DND-41 (cell line): Measurements from ENCODE around the gene PKDCC.

Experiments used
- ATAC-seq: fragments of 200-7000 bp; cut with Tn5 transposase; 3 replicates; pipeline ENCODE4 v1.9.1; 2021; ENCODE audit warnings: low read depth; ENCODE audit not compliant: insufficient read depth
- DNase-seq: peaks from one replicate; pipeline ENCODE4 v3.0.0-alpha.2; 2020
- H2AFZ ChIP-seq: 2 replicates; pipeline ENCODE4 v1.6.0; 2012; ENCODE audit warnings: low read depth, low read length
- H3K27ac ChIP-seq: 2 replicates; pipeline ENCODE4 v1.5.1; 2012; ENCODE audit warnings: low read length, inconsistent platforms
- H3K27me3 ChIP-seq: fragments of 200-600 bp; sonication (generic); 2 replicates; pipeline ENCODE4 v1.6.0; 2012; ENCODE audit warnings: low read length, mild to moderate bottlenecking, inconsistent platforms; ENCODE audit not compliant: insufficient read depth, poor library complexity
- H3K36me3 ChIP-seq: 2 replicates; pipeline ENCODE4 v1.5.1; 2012; ENCODE audit warnings: low read length, inconsistent platforms; ENCODE audit not compliant: insufficient read depth
- H3K4me1 ChIP-seq: 2 replicates; pipeline ENCODE4 v1.5.1; 2012; ENCODE audit warnings: mild to moderate bottlenecking, low read length; ENCODE audit not compliant: insufficient read depth
- H3K4me2 ChIP-seq: 2 replicates; pipeline ENCODE4 v1.6.0; 2012; ENCODE audit warnings: mild to moderate bottlenecking, moderate library complexity, low read length, inconsistent platforms; ENCODE audit not compliant: insufficient read depth
- H3K4me3 ChIP-seq, 2 experiments: fragments of 200-600 bp in 1 of 2; shearing (Covaris generic) in 1 of 2; 2 replicates each; pipeline ENCODE4 v1.5.1; 2012 to 2016; ENCODE audit warnings: inconsistent platforms in 2 of 2, low read length in 2 of 2, mild to moderate bottlenecking in 2 of 2, low read depth in 1 of 2, moderate library complexity in 1 of 2
- H3K79me2 ChIP-seq: 2 replicates; pipeline ENCODE4 v1.6.0; 2012; ENCODE audit warnings: low read length, inconsistent platforms; ENCODE audit not compliant: insufficient read depth
- H3K9ac ChIP-seq: 2 replicates; pipeline ENCODE4 v1.6.0; 2012; ENCODE audit warnings: low read depth, mild to moderate bottlenecking, inconsistent platforms, low read length, moderate library complexity
- H3K9me3 ChIP-seq: 2 replicates; pipeline ENCODE4 v1.5.1; 2012; ENCODE audit warnings: low read length, moderate library complexity, mild to moderate bottlenecking, inconsistent platforms; ENCODE audit not compliant: insufficient read depth, severe bottlenecking
- H4K20me1 ChIP-seq: 2 replicates; pipeline ENCODE4 v1.6.0; 2012; ENCODE audit warnings: low read length; ENCODE audit not compliant: insufficient read depth
- CTCF ChIP-seq: IDR thresholded peaks from 2 replicates; pipeline ENCODE4 v1.5.1; 2012; ENCODE audit warnings: borderline replicate concordance, low read length, moderate library complexity, mild to moderate bottlenecking; ENCODE audit not compliant: poor library complexity, severe bottlenecking; ENCODE audit errors: extremely low read depth
- EZH2 ChIP-seq: IDR thresholded peaks from 3 replicates; pipeline ENCODE4 v1.6.1; 2012; ENCODE audit warnings: borderline replicate concordance, low read depth, mild to moderate bottlenecking, moderate library complexity, low read length, inconsistent platforms; ENCODE audit not compliant: severe bottlenecking

Gene PKDCC

GRCh38 chr2:42041377-42042127, 6.3 kb upstream of the PKDCC start:
- H3K79me2 ChIP-seq = no peaks in the 10 kb centered on the region
- DNase-seq (no peak), ATAC-seq (no peak)
- TF ChIP-seq EZH2 = no peak
- no peak for TF ChIP-seq CTCF
- no peak overlapping the region for H3K4me3 ChIP-seq
- no peaks in the 10 kb centered on the region for H3K4me1 ChIP-seq
- H3K9me3 ChIP-seq = no peaks in the 10 kb centered on the region
- no peak overlapping the region for H3K4me2 ChIP-seq
- H3K27ac ChIP-seq = no peak overlapping the region
- peaks cover 9% of the 10 kb centered on the region for H3K27me3 ChIP-seq
- H4K20me1 ChIP-seq = no peaks in the 10 kb centered on the region
- no peaks in the 10 kb centered on the region for H3K36me3 ChIP-seq
- no peak overlapping the region for H2AFZ ChIP-seq
- H3K9ac ChIP-seq = no peak overlapping the region

DNA sequence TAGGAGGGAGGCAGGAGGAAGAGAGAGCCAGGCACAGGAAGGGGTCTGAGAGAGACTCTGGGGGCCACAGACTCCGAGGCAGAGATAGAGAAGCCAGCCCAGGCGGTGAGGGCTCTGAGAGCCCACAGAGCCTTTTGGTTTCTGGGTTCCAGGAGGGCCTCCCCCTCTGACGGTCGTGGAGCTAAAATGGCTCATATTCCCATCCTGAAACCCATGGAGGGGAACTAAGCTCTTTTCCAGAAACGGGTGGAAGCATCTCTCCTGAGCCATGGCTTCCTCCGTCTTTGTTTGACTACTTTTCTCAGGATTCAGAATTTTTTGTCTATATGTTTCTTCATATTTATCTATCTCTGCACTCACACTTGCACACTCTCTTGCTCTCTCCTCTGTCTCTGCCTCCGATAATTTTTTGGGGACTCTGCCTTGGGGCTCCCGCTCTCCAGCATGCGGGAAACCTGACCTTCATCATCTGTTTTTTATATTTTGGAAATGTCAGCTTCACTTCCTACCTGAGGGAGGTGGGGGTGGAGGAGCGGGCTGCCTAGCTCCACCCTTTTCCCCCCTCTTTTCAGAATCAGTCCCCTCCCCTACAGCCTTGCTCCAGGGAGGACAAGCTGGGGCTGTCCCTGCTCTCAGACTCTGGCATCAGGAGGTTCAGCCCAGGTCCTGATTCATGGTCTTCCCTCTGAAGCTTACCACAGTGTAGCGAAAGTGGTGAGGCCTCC, 5.0 kb upstream of the PKDCC start:
- ATAC-seq (no peak), DNase-seq (no peak)
- H3K4me2 ChIP-seq = no peak overlapping the region
- H3K9me3 ChIP-seq = no peaks in the 10 kb centered on the region
- TF ChIP-seq EZH2 = no peak
- TF ChIP-seq CTCF = no peak
- no peaks in the 10 kb centered on the region for H3K79me2 ChIP-seq
- H3K27me3 ChIP-seq = peaks cover 7% of the 10 kb centered on the region
- no peaks in the 10 kb centered on the region for H4K20me1 ChIP-seq
- no peaks in the 10 kb centered on the region for H3K36me3 ChIP-seq
- H3K4me3 ChIP-seq = no peak overlapping the region
- H3K9ac ChIP-seq = no peak overlapping the region
- H3K4me1 ChIP-seq = no peaks in the 10 kb centered on the region
- no peak overlapping the region for H3K27ac ChIP-seq
- H2AFZ ChIP-seq = no peak overlapping the region

DNA sequence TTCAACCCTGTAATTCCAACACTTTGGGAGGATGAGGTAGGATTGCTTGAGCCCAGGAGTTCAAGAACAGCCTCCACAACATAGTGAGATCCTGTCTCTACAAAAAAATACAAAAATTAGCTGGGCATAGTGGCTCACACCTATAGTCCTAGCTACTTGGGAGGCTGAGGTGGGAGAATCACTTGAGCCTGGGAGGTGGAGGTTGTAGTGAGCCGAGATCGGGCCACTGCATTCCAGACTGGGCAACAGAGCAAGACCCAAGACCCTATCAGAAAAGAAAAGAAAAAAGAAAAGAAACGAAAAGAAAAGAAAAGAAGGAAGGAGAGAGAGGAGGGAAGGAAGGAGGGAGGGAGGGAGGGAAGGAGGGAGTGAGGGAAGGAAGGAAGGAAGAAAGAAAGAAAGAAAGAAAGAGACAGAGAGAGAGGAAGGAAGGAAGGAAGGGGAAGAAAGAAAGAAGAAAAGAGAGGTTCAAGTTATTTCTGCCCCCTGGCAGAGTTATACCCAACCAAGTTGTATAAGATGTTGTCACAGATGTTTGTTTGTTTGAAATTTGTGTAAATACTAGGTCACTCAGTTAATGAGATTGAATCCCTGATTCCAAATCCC, 3.9 kb upstream of the PKDCC start:
- Histone ChIP-seq H3K4me1 (no peaks in the 10 kb centered on the region), H2AFZ (no peak overlapping the region)
- TF ChIP-seq CTCF = no peak
- TF ChIP-seq EZH2 = no peak

More for the DNA sequence above, 3.9 kb upstream of the PKDCC start:
- Histone ChIP-seq H3K9ac (no peak overlapping the region), H3K4me3 (no peak overlapping the region), H4K20me1 (no peaks in the 10 kb centered on the region), H3K79me2 (no peaks in the 10 kb centered on the region), H3K4me2 (no peak overlapping the region), H3K27me3 (peaks cover 7% of the 10 kb centered on the region), H3K27ac (no peak overlapping the region), H3K9me3 (no peaks in the 10 kb centered on the region), H3K36me3 (no peaks in the 10 kb centered on the region)
- no peak for DNase-seq
- ATAC-seq = no peak
